Measurements from ENCODE around the gene ZNRD2.

Gene ZNRD2

DNA sequence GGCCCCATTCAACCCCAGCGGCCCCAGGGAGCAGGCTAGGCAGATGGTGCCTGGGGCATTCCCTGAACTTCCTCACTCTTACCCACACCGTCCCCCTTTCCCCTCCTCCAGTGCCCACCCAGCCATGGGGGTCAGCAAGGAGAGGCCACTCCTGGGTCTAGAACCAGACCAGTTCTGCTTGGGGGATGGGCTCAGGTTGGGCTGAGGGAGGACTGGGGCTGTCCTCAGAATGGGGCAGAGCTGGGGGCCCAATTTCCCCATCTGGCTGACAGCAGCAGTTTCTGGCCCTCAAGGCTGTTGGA is 33.0 kb upstream of the ZNRD2 start:
- H3K27ac ChIP-seq = peak overlapping the region in 1 of 21 experiments; percentile 15

DNA sequence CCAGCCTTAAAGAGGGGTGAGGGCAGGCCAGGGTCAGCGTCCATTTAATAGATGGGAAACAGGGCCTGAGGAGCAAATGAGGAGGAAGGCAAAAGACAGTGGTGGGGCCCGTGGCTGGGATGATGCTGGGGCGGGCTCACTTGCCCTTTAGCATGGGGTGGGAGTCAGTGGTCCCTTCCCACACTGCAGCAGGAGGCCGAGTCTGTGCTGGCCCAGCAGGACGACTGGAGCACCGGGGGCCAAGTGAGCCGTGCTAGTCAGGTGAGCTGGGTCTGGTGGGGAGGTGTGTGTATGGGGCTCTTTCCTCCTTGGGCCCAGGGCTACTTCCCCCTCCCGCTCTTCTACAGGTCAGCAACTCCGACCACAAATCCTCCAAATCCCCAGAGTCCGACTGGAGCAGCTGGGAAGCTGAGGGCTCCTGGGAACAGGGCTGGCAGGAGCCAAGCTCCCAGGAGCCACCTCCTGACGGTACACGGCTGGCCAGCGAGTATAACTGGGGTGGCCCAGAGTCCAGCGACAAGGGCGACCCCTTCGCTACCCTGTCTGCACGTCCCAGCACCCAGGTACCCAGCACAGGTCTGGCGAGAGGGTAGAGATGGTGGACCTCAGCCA is 32.6 kb upstream of the ZNRD2 start:
- Histone ChIP-seq H3K4me3 (no peak overlapping the region), H3K27ac (peak overlapping the region in 1 of 21 experiments; percentile 15)

More for the DNA sequence above, 33.0 kb upstream of the ZNRD2 start:
- no peak overlapping the region for H3K4me3 ChIP-seq

DNA sequence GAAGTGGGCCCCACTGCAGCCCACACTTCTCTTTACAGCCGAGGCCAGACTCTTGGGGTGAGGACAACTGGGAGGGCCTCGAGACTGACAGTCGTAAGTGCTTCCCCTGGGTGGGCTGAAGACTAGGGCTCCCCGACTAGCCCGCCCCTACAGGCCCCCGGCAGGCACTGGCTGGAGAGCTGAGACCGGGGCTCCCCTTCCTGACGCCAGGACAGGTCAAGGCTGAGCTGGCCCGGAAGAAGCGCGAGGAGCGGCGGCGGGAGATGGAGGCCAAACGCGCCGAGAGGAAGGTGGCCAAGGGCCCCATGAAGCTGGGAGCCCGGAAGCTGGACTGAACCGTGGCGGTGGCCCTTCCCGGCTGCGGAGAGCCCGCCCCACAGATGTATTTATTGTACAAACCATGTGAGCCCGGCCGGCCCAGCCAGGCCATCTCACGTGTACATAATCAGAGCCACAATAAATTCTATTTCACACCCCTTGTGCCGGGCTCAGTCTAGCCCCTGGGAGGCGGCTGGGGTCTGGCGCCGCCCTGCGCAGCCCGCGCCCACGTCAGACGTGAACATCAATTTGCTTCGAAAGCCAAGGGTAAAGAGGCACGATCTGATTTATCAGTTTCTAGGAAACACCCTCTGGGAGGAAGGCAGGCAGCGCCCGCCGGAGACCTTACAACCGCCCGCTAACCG is 31.9 kb upstream of the ZNRD2 start:
- H3K27ac ChIP-seq = peak overlapping the region in 5 of 21 experiments; percentile 15 to 95 (median 86)

DNA sequence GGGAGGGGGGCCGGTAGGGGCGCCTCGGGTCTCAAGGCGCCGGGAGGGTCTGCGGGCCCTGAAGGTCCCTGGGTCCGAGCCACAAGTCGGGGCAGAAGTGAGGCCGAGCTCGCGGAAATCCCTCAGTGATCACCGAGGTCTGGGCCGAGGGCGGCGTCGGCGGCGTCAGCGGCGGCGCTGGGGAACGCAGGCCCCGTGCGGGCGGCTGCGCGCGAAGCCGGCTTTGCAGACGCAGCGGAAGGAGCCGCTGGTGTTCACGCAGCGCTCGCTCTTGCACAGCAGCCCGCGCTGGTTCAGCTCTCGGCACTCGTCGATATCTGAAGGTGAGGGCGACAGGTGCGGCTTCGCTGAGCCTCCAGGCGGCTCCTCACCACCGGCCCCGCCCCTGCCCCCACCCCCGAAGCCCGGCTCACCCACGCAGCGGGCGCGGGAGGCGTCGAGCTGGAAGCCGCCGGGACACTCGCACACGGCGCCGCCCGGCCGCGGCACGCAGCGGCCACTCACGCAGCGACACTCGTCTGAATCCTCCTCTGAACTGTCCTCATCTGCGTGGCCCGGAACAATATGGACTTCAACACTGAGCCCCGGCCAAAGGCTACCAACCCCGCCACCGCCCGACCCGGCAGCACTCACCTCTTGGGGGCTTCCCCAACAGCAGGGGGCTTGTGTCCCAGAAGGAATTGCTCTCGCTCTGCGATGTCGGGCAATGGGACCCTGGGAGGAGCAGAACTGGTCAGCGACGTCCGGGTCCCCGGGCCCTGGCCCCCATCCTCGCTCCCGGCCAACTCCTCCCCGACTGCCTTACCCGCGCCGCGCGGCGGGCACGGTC is 31.1 kb upstream of the ZNRD2 start:
- Histone ChIP-seq H3K27ac (peak overlapping the region in 20 of 21 experiments; percentile 58 to 96 (median 92)), H3K4me3 (peak overlapping the region; percentile 34 to 64 (median 48))

More for the DNA sequence above, 31.9 kb upstream of the ZNRD2 start:
- peak overlapping the region in 4 of 7 experiments; percentile 3 to 64 (median 54) for H3K4me3 ChIP-seq

DNA sequence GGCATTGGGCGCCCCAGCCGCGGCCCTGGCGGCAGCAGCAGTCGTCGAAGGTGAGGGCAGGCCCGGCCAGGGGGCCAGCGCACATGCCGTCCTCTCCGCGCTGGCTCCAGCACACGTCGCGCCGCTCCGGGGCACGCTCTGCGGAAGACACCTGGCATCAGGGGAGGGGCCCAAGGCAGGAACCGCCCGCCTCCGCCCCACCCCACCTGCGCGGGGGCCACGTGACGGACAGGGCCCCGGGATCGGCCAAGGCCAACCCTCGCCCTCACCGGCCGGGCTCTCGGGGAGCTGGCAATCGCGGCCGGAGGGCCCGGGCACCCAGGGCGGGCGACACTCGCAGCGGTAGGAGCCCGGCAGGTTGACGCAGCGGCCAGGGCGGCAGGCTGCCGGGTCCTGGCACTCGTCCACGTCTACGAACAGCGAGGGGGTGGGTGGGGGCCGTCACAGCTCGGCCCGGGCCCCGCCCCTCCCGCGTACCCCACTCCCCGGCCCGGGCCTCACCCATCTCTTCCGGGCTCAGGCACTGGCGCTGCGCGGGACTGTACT is 30.5 kb upstream of the ZNRD2 start:
- Histone ChIP-seq H3K4me3 (peak overlapping the region; percentile 34 to 64 (median 48)), H3K27ac (peak overlapping the region; percentile 58 to 96 (median 92))

DNA sequence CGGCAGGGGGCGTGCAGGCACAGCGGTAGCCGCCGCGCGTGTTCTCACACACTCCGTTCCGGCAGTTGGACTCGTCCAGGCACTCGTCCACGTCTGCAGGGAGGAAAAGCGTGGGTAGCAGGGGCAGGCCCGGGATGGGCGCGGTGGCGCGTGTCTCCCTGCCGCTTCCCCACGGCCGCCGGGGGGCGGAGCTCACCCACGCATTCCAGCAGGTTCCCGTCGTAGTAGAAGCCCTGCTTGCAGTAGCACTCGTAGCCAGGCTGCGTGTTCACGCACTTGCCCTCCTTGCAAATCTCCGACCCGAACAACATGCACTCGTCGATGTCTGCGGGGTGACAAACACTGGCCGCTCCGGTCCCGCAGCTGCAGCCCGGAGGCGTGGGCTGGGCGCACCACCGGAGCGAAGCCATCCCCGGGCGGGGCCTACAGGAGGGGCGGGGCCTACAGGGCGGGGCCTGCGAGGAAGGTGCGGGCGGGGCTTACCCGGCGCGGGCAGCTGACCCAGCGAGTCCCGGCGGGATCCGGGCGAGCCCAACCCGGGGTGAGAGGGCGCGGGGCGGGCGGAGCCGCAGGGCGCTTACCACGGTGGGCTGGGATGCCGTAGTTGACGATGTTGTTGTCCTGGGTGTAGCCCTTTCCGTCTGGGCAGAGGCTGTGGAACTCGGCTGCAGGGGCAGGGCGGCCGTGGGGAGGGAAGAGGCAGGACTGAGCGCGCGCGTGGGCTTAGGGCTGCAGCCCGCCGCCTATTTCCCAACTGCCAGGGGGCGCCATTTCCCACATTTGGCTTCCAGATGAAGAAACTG is 29.8 kb upstream of the ZNRD2 start:
- Histone ChIP-seq H3K27ac (peak overlapping the region; percentile 58 to 96 (median 92)), H3K4me3 (peak overlapping the region; percentile 34 to 64 (median 48))

DNA sequence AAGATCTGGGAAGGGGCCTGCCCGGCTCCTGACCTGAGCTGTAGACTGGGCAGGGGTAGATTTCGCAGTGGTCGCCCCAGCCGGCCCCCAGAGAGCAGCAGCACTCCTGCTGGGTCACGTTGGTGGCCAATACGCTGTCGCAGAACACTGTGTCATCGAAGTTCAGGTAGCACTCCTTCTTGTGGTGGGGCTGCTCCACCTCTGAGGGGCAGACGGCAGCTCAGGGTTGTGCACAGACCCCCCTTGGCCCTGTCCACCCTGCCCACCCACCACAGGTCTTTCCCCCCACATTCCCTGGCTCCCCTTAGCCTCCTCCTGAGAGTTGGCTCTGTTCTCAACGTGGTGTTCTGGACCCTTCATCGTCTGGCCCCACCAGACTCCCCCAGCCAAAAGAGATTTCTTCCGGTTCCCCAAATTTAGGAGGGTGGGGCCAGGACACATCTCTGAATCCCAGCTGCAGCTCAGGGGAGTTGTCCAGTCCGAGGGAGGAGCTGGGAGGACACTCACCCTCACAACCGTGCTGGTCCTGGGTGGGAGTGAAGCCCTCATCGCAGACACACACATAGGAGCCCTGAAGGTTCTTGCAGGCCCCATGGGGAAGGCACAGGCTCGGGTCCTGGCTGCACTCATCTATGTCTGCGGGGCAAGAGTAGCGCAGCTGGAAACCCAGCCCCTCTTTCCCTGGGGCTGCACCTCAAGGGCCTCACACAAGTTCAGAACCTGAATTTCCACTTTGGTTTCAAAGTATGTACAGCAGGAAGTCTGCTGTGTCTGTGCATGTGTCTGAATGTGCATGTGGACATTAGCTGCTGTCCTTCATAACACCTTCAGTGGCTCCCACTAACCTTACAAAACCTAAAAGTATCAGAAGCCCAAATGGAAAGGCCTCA is 28.9 kb upstream of the ZNRD2 start:
- peak overlapping the region; percentile 34 to 64 (median 48) for H3K4me3 ChIP-seq
- H3K27ac ChIP-seq = peak overlapping the region; percentile 40 to 96 (median 91)

DNA sequence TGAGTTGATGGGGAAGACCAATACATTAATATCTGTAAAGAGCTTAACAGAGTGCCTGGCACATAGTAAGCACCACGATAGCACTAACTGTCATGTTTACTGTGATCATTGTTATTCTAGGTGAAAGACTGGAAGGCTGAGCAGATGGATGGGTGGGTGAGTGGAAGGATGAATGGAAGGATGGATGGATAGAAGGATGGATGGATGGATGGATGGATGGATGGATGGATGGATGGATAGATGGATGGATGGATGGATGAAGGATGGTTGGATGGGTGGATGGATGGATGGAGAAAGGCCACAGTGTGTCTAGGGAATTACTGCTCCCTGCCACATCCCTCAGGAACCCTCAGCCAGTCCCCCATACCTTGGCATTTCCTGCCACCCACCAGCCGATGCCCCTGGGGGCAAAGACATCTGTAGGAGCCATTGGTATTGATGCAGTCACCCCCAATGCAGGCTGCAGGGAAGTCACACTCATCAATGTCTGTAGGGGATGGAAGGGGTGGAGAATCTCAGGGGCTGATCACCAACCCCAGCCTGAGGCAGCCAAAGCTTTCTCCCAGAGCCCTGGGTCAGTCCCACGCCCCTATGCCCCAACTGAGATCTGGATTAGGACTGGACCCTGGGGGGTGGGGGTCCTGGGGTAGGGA is 27.4 kb upstream of the ZNRD2 start:
- no peak overlapping the region for H3K27ac ChIP-seq
- H3K4me3 ChIP-seq = no peak overlapping the region

DNA sequence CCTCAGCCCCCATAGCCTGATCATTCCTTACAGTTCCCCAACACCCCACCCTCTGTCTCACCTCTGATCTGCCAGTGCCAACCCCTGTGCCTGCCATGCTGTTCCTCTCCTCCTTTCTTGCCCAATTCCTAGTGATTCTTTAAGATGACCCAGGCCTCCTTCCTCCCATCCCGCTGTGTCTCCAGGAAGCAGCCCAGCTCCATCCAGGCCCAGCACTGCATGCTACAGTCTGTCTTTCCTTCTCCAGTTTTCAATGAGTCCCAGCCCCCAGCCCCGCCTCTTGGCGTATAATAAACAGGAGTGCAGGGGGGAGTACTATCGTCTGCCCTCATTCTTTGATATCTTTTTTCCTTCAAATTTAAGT is 24.4 kb upstream of the ZNRD2 start:
- peak overlapping the region in 4 of 7 experiments; percentile 35 to 43 (median 38) for H3K4me3 ChIP-seq
- peak overlapping the region in 12 of 21 experiments; percentile 11 to 80 (median 71) for H3K27ac ChIP-seq

DNA sequence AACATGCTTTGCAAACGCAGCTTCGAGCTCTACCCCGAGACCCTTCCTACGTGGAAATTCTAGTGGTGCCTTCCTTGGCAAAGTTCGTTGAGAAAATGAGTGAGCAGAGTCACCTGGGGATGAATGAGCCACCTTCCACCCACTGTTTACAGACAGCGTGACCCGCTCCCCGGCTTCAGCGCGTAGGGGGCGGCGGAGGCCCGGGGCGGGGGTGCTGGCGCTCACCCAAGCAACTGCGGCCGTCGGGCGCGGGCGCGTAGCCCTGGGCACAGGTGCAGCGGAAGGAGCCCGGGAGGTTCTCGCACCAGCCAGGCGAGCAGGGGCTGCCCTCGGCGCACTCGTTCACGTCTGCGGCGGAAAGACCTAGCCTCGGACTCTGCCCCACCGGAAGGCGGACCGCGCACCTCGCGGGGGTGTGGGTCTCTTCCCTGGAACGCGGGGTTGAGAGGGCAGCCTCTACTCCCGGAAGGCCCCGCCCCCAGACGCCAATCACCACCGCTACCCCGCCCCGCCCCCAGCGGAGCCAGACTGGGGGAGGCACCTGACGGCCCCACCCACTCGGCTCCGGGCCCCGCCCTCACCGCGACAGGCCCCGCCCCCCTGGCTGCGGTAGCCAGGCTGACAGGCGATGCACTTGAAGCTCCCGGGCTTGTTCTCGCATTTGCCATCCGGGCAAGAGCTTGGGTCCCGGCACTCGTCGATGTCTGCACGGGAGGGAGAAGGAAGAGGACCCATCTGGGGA is 23.9 kb upstream of the ZNRD2 start:
- Histone ChIP-seq H3K27ac (peak overlapping the region in 18 of 21 experiments; percentile 11 to 80 (median 66)), H3K4me3 (peak overlapping the region; percentile 18 to 43 (median 35))

DNA sequence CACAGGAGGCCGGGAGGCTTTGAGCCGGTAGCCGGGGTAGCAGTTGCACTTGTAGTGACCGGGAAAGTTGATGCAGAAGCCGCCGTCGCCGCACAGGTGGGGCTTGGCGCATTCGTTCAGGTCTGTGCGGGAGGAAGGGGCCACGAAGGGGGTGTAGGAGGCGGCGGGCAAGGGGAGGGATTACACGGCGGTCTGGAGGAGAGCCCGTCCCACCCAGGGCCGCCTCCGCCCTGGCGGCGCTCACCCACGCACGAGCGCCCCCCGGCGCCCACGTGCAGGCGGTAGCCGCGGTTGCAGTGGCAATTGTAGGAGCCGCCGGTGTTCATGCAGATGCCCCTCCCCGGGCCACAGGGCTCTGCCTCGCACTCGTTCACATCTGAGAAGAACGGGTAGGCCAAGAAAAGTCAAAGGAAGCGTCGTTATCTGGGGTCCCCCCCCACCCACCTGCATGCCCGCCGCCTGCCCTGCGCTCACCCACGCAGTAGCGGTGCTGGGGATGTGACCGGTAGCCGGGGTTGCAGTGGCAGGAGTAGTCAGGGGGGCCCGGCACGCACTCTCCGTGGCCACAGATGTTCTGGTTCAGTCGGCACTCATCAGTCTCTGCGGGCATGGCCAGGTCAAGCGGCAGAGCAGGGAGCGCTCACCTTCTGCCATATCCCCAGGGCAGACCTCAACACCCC is 22.7 kb upstream of the ZNRD2 start:
- Histone ChIP-seq H3K4me3 (no peak overlapping the region), H3K27ac (peak overlapping the region in 3 of 21 experiments; percentile 0 to 77 (median 76))

DNA sequence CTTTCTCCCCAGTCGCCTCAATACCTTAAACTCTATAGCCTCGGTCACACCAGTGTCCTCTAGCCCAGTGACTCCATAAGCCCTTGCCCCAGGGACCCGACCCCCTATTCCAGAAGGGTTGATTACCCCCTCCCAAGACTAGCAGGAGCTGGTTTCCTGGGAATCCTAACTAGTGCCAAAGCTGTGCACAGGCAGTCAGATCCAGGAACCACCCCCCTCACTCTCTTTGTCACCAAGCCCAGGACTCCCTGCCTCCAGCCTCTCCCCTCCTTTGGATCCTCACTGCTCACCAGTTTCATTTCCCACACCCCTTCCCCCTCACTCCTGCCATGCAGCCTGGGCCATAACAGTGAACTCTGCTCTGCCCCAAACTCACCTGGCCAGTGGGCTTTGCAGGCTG is 21.9 kb upstream of the ZNRD2 start:
- H3K4me3 ChIP-seq = no peak overlapping the region
- peak overlapping the region in 1 of 21 experiments; percentile 3 for H3K27ac ChIP-seq

DNA sequence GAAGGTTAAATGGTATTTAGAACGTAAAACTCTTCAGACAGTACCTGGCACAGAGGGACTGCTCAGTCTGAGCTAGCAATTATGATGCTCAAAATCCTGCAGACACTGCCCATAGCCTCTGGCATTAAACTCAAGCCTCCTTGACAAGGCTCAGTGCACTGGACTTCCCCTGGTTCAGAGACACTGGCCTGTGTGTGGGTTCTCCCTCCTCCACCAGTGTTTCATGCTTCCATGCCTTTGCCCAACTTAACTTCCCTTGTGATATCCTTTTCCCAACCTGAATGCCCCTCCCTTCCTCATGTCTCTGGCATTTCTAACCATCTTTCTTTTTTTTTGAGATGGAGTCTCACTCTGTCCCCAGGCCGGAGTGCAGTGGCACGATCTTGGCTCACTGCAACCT is 21.2 kb upstream of the ZNRD2 start:
- no peak overlapping the region for H3K27ac ChIP-seq

DNA sequence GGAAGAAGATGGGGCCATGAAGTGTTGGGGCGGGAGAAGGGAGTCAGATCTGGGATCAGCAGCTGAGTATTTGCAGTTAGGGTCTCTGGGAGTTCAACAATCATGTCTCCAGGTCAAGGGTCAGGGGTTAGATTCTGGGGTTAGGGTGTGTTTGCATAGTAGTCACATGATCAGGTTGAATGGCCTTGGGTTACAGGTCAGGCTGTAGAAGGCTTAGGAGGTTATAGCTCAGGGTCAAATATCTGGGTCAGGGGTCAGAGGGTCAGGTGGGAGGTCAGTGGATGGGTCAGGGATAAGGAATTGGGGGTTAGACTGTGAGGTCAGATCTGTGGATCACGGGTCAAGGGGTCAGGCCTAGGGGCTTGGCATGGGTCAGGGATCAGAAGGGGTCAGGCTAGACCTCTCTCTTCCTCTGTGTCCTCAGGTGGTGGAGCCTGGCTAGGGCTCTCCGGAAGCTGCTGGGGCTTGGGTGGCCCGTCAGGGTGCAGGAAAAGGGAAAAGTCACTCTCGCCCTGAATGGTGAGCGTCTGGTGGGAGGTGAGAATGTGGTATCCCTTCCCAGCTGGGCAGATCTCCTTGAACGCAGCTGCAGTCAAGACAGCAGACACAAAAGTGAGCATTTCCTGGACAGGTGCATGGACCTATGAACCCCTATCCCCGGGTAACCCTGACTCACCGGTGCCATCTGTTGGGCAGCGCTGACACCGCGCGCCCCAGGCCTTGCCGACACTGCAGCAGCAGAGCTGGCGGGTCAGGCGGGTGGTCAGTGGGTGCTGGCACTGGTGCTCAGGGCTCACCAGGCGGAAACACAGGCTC is 18.5 kb upstream of the ZNRD2 start:
- Histone ChIP-seq H3K4me3 (no peak overlapping the region), H3K27ac (no peak overlapping the region)

More for the DNA sequence above, 21.2 kb upstream of the ZNRD2 start:
- H3K4me3 ChIP-seq = no peak overlapping the region

DNA sequence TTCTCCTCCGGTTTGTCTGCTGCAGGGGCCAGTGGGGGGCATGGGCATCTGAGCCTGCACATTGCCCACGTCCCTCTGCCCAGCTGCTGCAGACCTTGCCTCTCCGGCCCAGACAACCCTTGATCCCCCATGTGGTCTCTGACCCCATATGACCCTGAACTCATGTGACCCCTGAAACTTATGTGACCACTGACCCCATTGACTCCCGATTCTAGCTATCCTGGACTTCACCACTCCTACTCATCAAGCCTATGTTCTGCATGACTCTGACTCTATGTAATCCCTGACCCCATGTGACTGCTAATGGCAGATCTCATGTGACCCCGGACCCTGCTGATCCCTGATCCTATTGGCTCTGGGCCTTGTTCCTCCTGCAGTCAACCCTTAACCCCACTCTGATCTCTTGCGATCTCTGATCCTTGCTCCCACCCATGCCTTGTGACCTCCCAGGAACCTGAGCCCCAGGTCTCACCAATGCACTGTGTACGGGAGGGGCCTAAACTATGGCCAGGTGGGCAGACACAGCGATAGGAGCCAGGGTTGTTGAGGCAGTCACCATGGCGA is 17.8 kb upstream of the ZNRD2 start:
- no peak overlapping the region for H3K4me3 ChIP-seq

More for the DNA sequence above, 17.8 kb upstream of the ZNRD2 start:
- H3K27ac ChIP-seq = peak overlapping the region in 2 of 21 experiments; percentile 31 to 73

Data from skin epidermis (tissue), 12 donors.